ENCODE results near the gene SLC26A11.
"Not testable (repeated sequence)": the region's sequence is repeated elsewhere in the genome, so short reads cannot be mapped to it uniquely, and the experiment has no call there.

Gene SLC26A11

DNA sequence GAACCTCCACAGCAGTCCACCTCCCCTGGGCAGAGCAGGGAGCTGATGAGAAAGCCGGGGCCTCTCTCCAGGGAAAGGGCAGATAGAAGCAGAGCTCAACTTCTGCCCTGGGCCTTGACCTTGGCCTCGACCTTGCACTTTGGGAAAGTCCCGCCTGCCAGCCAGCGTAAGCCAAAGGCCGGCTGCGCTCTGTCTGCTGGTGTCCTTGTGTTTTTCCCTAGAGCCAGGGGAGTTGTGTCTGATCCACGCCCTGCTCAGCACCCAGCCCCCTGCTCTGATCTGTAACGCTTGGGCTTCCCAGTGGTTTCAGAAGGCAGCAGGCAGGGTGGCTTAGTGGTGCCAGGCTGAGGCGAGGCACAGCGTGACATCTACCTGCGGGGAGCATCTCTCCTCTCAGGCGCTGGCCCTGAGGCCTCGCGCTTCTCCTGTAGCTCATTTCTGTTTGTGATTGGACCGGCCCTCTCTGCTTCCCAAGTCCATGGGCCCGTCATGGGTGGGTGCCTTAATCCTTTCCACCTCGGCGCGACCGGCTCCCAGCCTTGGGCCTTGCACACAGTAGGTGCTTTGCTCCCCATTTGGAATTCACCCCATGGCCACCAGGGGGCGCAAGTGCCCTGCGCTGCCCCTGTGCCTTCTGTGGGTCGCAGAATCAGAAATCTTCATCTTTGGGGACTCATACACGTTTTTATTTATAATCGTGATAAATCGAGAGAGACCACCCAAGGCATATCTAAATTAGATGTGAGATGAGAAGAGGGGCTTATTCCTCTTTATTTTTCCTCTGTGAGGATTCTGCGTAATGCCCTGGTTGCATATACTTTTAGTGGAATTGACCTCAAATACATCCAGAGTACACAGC is 24.3 kb upstream of the SLC26A11 start:
- peak; percentile 87 for DNase-seq (ENCODE audit: low spot score)

DNA sequence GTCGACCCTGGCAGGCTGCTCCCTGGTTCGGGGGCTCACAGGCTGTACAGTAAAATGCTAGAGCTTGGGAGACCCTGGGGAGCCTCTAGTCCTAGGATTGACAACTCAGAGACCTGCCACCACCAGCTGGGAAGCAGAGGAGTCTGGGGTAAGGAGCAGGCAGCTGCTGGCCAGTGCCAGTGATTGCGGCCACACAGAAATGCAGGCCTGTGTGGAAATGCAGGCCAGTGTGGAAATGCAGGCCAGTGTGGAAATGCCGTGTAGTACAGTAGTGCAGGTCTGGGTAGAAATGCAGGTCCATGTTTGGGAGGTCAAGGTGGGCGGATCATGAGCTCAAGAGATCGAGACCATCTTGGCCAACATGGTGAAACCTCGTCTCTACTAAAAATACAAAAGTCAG is 23.6 kb upstream of the SLC26A11 start:
- no peak for DNase-seq (ENCODE audit: low spot score)

DNA sequence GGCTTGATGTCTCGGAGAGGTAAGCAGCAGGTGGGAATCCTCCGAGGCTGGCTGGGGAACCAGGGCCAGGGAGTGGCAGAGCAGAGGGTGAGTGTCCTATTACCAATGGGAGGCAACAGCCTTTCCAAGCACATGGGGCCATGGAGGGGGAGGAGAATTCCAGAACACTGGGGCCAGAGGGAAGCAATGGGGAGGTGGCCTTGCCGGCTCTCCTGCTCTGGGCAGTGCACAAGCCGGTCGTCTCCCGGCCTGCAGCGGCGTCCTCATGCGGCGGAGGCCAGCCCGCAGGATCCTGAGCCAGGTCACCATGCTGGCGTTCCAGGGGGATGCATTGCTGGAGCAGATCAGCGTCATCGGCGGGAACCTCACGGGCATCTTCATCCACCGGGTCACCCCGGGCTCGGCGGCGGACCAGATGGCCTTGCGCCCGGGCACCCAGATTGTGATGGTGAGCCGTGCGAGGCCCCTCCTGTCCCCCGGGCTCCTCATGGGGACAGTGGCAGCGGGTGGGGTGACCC is 22.0 kb upstream of the SLC26A11 start:
- DNase-seq (ENCODE audit: low spot score) = no peak

DNA sequence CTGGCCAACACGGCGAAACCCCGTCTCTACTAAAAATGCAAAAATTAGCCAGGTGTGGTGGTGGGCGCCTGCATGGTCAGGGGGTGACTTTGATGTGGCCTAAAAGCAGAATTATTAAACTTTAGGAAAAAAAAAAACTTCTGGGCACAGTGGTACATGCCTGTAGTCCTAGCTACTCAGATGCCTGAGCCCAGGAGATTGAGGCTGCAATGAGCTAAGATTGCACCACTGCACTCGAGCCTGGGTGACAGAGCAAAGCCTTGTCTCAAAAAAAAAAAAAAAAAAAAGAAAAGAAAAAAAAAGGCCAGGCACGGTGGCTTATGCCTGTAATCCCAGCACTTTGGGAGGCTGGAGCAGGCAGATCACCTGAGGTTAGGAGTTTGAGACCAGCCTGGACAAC is 20.9 kb upstream of the SLC26A11 start:
- not testable (repeated sequence) for DNase-seq (ENCODE audit: low spot score)

DNA sequence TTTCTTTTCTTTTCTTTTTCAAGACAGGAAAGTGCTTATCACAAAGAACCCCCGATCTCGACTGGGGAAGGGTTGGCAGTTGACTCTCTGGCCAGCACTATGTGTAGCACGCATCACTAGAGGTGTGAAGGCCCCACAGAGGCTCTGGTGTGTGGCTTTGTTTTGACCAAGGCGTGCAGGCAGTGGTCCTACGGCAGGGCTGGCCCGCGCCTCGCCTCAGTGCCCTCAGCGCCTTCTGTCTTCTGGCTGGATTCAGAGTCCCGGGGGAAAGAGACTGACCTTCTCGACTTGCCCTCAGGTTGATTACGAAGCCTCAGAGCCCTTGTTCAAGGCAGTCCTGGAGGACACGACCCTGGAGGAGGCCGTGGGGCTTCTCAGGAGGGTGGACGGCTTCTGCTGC is 18.8 kb upstream of the SLC26A11 start:
- DNase-seq (ENCODE audit: low spot score) = no peak

DNA sequence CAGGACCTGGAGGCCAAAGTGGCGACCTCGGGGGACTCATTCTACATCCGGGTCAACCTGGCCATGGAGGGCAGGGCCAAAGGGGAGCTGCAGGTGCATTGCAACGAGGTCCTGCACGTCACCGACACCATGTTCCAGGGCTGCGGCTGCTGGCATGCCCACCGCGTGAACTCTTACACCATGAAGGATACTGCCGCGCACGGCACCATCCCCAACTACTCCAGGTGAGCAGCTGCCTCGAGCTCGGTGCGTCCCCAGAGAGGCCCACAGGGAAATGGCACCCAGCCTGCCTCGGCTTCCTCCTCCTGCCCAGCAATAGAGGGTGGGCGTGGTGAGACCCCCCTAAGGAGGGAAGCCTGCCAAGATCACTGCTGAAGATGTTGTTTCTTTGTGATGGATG is 18.0 kb upstream of the SLC26A11 start:
- no peak for DNase-seq (ENCODE audit: low spot score)

DNA sequence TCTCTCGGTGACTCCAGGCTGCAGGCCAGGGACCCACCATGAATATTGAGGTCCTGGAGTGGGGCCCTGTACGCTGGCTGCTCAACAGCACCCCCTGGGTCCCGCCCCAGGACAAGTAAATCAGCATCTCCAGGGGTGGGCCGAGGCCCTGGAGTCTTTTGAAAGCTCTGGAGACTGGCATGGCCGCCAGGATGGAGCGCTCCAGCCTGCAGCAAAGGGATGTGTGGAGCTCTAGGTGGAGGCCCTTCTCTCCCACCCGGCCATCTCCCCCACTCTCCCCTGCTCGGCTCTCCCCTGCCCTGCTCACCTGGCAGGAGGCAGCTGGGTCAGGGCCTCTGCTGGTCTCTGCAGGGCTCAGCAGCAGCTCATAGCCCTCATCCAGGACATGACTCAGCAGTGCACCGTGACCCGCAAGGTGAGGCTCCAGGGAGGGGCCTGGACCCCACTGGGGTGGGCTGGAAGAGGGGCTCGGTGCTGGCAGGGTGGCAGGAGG is 16.7 kb upstream of the SLC26A11 start:
- no peak for DNase-seq (ENCODE audit: low spot score)

DNA sequence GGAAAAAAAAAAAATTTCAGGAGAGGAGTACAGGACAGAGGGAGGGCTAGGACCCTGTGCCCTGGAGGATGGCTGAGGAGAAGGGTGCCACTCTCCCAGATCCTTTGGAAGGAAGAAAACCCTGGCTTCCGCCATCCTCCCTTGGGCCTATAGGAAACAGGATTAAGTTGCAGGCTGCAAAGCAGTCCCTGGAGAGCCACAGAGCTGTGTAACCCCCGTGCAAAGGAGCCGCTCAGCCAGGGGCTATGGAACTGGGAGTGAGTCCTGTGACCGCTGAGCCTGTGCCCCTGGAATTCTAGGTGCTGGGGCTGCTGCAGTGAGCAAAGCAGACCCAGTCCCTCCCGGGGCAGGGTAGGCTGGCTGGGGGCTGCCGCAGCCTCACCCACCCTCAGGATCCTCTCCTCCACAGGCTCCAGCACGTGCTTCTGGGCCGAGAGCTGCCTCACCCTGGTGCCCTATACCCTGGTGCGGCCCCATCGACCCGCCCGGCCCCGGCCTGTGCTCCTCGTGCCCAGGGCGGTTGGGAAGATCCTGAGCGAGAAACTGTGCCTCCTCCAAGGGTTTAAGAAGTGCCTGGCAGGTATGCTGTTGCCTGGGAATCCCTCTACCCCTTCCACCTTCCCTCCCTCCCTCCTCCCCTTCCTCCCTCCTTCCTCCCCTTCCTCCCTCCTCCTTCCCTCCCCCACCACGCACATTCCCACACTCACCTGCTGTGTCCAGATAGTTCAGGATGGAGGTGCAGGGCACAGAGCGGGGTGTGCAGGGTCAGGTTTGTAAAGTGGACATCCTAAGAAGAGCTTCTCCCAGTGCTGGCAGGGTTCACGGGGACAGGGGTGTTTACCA is 15.4 kb upstream of the SLC26A11 start:
- DNase-seq (ENCODE audit: low spot score) = peak; percentile 80

DNA sequence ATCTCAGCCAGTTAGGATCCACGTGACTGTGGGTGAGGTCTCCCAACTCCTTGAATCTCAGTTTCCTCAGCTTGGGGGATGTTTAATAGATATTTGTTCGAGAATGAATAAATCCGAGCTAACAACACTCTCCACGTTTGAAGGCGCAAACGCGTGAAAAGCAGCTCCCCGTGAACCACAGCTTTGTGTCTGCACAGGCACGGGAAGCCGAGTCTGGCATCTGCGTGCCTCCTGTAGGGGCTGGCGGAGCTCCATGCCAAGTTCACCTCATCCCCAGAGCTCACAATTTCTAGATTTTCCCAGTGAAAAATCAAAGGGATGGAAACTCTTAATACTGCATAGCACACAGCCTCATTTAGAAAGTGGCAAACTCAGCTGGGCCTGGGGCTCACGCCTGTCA is 14.4 kb upstream of the SLC26A11 start:
- DNase-seq (ENCODE audit: low spot score) = no peak

DNA sequence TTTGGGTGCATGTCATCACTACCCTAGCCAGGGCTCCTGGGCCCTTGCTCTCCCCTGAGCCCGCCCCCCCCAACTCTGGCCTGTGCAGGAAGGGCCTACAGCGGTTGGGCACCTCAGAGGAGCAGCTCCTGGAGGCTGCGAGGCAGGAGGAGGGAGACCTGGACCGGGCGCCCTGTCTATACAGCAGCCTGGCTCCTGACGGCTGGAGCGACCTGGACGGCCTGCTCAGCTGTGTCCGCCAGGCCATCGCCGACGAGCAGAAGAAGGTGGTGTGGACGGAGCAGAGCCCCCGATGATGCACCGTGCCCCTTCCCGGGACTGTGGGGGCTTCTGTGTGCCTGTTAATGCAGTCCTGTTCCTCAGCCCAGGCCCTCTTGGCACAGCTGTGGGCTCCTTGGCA is 12.2 kb upstream of the SLC26A11 start:
- no peak for DNase-seq (ENCODE audit: low spot score)

DNA sequence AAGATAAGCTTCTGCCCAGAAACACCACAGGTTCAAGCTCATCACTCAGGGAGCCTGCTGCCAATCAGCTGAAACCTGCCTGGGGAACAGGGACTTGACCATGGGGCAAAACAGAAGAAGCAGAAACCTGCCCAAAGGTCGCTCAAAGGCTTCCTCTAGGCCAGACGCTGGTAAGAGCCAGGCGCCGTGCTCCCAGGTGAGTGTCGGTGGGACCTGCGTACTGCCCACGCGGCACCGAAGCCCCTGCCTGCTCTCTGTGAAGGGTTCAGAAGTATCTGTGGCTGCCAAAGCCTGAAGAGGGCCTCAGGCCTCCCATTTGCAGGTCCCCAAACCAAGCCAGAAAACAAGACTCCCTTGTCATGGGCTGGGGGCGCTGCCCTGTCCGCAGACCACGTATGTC is 10.5 kb upstream of the SLC26A11 start:
- DNase-seq (ENCODE audit: low spot score) = no peak

DNA sequence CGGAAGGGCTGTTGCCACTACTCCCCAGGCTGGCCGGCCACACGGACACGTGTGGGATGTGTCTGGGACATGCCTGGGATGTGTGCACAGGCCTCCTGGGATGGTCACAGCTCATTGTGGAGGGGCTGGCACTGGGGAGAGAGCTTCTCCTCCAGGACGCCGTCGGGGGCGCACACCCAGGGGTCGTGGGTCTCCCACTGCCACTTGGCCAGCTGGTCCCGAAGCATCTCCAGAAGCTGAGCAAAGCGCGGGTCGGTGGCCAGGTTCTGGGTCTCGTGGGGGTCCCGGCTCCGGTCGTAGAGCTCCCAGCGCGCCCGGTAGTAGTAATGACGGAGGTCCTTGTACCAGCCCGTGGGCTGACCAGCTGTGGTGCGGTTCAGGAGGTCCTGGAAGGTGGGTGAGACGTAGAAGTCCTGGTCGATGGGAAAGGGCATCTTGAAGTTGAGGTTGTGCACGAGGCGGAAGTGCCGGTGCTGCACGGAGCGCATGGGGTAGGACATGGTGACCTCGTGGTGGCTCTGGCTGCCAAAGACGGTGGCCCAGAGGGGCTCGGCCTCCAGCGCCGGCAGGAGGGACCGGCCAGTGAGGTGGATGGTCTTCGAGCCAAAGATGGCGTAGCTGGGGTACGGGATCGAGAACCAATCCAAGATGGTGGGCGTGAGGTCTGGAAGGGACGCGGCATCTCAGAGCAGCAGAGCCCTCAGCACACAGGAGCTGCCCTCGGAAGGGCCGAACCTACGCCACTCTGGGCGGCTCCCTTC is 9.7 kb upstream of the SLC26A11 start:
- DNase-seq (ENCODE audit: low spot score) = no peak

DNA sequence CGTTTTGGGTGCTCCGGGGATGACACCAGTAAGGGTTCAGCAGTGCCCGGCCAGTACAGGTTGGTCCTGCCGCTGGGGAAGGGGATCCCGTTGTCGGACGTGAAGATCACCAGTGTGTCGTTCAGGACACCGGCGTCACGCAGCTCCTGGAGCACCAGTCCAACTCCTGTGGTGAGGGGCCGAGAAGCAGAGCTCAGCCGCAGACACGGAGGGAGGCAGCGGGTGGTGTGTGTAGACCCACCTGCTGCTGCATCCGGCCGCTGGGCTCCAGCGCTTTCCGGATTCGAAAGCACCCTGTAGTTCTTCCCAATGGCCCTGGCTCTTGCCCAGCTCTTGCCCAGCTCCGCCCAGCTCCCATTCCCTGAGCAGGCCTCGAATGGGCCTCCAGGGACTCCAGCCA is 8.1 kb upstream of the SLC26A11 start:
- no peak for DNase-seq (ENCODE audit: low spot score)

DNA sequence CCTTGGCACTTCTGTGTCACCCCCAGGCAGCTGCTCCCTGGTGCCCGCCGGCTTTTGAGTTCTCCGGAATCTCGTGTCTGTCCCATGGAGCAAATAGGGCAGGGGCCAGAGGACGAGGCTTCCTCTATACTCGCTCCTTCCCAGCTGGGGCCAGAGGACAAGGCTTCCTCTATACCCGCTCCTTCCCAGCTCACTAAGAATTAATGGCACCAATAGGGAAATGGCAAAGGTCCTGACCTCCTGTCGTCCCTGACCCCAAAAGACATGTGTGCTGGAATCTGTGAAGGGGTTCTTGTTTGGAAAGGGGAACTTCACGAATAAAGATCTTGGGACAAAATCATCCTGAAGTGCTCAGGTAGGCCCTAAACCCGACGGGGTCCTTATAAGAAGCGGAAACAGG is 7.7 kb upstream of the SLC26A11 start:
- DNase-seq (ENCODE audit: low spot score) = no peak

DNA sequence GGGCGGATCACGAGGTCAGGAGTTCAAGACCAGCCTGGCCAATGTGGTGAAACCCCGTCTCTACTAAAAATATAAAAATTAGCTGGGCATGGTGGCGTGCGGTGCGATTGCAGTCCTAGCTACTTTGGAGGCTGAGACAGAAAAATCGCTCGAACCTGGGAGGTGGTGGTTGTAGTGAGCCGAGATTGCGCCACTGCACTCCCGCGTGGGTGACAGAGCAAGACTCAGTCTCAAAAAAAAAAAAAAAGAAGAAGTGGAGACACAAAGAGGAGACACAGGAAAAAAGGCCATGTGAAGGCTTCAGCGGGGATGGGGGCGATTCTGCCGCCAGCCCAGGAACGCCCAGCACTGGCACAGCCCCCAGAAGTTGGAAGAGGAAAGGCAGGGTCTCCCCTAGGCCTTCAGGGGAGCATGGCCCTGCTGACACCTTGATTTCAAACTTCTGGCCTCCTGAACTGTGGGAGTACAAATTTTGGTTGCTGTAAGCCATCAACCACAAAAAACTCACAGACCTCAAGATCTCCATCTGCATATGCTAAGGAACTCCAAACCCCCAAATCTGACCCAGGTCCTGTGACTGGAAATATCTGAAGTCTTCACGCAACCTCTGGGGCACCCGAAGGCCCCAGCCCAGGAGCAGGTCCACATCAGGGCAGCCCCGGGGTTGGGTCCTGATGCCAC is 7.1 kb upstream of the SLC26A11 start:
- no peak for DNase-seq (ENCODE audit: low spot score)

DNA sequence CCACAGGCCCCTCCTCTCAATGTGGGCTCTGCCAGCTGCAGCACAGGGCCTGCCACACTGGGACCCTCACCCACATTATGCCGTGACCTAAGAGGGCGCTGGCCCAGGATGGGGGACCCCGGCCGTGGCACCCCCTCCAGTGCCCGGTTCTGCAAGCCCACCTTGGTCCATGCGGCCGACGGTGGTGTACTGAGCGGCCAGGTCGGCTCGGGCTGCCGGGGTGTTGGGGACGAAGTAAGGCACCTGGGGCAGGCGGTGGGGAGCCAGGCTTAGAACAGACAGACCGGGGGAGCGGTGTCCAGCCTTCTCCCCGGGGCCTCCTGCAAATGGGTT is 6.6 kb upstream of the SLC26A11 start:
- DNase-seq (ENCODE audit: low spot score) = no peak

DNA sequence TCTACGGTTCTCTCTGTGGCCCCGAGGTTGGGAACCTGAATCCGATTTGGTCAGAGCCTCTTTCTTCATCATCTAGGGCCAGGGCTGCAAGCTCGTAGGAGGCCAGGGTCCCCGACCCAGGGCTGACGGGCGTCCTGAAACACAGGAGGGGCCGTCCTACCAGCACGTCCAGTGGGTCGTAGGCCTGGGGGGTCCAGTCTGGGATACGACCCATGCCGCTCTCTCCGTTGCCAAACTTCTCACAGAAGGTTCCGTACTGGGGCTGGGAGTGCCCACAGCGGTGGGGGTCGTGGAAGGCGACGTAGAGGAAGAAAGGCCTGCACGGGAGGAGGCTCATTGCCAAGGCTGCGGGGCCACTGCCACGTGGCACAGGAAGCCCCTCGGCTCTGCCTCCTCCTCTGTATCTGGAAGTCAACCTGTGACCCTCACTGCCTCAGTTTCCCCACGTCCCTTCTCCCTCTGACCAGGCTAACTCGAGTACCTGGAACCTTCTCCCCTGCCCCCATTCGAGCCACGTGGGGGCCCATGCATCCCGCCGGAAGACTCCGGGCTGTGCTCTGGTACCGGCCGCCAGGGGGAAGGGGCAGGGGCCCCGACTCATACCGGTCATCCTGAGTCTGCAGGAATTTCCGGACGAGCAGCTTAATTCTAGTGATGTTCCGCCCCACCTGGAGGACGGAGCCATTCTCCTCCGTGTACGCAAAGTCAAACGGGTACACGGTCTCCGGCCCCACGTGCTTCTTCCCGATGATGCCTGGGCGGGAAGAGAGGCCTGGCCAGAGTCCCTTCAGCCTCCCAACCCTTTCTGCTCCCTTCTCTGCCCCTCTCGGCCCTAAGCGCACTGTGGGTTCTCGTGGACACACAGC is 6.0 kb upstream of the SLC26A11 start:
- DNase-seq (ENCODE audit: low spot score) = no peak

DNA sequence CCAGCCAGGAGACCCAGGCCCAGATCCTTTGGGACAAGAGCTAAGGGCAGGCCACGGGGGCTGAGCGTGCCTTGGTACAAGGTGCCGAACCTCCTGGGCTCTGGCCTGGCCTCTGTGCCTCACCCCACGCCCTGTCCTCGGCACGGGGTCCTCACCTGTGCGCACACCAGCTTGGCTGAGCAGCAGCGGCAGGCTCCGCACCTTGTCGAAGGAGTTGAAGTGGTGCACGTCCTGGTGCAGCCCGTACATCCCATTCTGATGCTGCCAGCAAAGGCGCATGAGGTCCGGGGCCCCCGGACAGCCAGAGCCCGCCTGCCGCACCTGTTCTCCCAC is 5.4 kb upstream of the SLC26A11 start:
- no peak for DNase-seq (ENCODE audit: low spot score)

DNA sequence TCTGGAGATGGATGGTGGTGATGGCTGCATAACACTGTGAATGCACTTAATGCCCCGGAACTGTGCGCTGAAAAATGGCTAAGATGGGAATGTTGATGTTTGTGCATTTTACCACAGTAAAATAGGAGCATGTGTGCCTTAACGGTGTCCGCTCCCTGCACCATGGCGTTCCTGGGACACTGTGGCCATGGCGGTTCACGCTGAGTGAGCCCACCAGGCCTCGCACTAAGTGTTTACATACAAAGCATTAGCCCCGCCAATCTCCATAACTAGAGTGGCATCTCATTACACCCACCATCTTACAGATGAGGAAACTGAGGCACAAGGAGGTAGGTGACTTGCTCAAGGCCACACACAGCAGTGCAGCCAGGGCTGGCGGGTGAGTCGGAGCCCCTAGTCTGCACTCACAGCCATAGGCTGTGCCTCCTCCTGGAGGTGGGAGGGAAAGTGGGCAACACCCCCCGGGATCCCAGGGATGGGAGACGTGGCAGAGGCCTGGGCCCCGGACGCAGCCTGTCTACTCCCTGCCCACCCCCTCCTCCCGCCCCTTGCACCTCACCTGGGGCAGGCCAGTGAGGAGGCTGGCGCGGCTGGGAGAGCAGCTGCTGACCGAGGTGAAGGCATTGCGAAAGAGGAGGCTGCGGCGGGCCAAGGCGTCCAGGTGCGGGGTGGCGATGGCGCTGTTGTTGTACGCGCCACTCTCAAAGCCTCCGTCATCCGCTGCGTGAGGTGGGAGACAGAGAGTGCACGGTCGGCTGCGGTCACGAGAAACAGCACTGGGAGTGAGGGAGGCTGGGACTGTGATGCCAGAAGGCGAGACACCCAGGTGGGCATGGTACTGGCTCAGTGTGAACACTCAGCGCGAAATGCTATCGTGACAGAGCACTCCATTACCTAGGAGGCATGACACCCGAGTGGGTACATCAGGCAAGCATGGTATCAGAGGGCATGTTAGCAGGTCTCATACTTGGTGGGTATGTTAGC is 3.5 kb upstream of the SLC26A11 start:
- no peak for DNase-seq (ENCODE audit: low spot score)
